HG02763 (cell line): Measurements from ENCODE around the gene RIN1.

Experiments
- ATAC-seq: cut with Tn5 transposase; IDR thresholded peaks from one replicate; pipeline ENCODE4 v1.9.1; 2021; ENCODE audit warnings: mild to moderate bottlenecking, moderate library complexity; ENCODE audit not compliant: unreplicated experiment

The RIN1 gene

GRCh38 chr11:66335531-66336233 lies 552 bp downstream of the RIN1 start:
- ATAC-seq = no peak

- no peak for ATAC-seq
Observed at GRCh38 chr11:66334605-66335442, 1.4 kb downstream of the RIN1 start.

GRCh38 chr11:66333896-66334604 lies 2.2 kb downstream of the RIN1 start:
- no peak for ATAC-seq

- ATAC-seq = no peak
Observed at GRCh38 chr11:66333220-66333877, 2.9 kb downstream of the RIN1 start.

- no peak for ATAC-seq
Observed at GRCh38 chr11:66332371-66333219, 3.6 kb downstream of the RIN1 start.

GRCh38 chr11:66331542-66332370 lies 4.5 kb downstream of the RIN1 start:
- ATAC-seq = no peak

- ATAC-seq = no peak
Observed at GRCh38 chr11:66330931-66331330, 5.3 kb downstream of the RIN1 start.

GRCh38 chr11:66329165-66329673 lies 7.0 kb downstream of the RIN1 start:
- ATAC-seq = no peak

DNA sequence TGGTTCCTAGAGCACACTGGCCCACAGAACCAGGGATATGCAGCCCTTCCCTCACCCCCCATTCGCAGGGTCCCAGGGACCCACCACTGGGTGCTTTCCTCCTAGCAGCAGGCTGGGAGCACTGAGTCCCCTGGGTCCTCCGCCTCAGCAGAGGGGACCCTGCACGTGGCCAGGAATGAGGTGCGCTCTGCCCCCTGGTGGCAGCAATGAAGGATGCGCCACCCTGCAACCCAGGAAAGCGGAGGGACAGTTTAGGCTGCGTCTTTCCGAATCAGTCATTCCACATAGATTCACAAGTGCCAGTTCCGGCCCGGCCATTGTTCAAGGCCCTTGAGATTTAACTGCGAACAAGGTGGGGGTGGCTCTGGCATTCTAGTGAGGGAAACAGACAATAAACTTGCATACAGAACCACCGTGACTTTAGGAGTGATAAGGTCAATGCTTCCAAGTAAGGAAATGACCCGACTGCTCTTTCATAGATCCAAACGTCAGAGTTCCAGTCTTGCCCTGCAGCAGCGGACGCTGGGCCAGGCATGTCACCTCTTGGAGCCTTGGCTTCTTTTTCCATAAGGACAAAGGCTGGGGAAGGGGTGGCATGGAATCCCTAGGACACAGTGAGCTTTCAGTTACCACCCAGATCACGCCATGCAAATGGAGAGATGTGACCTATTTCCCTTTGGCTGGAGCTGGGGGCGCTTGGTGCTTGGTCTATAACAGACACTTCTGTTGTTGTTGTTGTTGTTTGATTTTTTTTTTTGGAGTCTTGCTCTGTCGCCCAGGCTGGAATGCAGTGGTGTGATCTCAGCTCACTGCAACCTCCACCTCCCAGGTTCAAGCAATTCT lies 7.7 kb downstream of the RIN1 start:
- no peak for ATAC-seq

GRCh38 chr11:66328031-66328301 lies 8.3 kb downstream of the RIN1 start:
- no peak for ATAC-seq

DNA sequence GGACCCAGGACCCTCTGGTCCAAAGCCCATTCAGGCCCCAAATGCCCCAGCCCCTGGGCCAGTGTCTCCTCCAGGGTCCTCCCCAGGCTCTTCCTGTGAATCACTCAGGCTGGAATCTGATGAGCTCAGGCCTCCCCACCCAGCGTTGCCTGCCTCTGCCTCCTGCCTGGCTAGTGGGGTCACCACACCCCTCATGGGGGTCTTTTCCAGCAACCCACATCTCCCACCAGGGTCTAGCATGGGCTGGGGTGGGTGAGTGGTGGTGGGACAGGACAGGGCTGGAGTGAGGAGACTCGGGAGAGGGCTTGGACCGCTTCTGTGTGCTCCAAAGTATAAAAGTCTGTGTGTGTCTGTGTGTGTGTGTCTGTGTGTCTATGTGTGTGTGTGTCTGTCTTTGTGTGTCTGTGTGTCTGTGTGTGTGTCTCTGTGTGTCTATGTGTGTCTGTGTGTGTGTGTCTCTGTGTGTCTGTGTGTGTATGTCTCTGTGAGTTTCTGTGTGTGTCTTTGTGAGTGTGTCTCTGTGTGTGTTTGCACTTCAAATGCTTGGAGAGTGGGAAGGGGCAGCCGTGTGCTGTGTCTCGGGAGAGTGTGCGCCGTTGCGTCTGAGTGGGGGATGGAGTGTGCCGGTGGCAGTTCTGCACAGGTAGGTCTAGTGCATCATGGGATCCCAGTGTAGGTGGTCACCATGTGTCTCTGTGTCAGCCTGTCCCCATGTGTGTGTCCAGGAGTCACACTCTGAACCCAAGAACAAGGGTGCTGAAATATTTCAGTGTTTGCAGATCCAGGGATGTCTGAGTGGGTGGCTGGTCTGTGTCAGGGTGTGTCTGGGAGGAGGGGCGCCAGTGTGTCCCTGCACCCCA lies 8.8 kb downstream of the RIN1 start:
- no peak for ATAC-seq

DNA sequence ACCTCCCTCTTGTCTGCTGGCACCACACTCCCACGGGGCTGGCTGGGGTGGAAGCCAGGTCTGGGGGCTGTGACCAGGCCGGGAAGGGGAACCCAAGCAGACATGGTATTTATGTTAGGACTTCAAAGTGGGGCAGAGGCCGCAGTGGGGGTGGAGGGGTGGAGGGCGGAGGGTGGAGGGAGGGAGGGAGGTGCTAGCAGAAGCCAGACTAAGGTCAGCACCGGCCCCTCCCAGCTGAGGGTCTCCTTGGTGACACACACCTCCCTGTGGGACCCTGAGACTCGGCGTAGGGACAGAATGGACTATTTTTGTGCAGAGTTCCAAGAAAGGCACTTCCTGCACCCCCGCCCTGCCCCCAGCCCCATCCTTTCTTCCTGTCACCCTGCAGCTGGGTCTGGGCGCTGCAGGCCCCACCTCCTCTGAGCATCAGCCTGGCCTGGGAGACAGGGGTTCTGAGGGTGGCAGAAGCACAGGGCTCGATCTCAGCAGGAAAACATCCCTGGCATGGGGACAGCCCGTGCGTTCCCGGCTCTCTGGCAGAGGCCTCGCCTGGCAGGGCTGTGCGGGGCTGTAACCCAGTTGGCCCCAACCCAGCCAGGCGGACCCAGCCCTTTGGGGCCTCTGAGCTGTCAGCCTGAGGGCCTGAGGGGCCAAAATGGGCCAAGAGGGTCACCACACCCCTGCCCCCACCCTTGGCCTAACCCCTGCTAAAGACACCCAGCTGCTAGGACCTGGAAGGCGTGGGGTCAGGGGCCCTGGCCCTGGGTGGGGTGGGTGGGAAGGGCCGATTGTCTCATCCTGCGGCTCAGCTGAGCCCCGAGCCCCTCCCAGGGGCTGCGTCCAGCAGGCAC lies 9.7 kb downstream of the RIN1 start:
- no peak for ATAC-seq

GRCh38 chr11:66325263-66325671 lies 11.0 kb downstream of the RIN1 start:
- ATAC-seq = no peak

DNA sequence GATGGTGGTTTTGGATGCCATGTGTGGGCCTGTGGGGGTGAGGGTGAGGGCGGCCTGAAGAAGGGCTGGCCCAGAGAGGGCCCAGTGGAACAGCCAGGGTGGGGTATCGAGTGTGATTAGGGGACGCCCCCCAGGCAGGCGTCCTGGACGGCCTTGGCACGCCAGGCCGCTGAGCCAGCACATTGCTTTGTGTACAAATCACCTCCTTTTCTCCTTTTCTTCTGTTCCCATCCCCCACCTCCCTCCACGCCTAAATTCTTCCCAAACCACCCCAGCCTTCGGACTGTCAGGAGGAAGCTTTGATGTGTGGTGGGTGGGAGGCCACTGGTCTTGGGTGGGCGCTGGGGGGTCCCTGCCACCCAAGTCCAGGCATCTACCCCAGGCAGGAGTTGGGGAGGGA lies 11.6 kb downstream of the RIN1 start:
- ATAC-seq = no peak

DNA sequence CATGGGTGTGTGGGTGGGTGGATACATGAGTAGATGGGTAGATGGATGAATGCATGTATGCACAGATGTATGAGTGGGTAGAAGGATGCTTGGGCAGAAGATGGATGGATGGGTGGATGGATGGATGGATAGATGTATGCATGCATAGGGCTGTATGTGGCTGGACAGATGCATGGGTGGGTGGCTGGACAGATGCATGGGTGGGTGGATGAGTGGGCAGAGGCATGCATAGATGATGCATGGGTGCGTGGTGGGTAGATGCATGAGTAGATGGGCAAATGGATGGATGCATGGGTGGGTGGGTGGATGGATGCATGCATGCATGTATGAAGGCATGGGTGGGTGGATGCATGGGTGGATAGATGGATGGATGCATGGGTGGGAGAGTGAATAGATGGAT lies 12.6 kb downstream of the RIN1 start:
- ATAC-seq = no peak

DNA sequence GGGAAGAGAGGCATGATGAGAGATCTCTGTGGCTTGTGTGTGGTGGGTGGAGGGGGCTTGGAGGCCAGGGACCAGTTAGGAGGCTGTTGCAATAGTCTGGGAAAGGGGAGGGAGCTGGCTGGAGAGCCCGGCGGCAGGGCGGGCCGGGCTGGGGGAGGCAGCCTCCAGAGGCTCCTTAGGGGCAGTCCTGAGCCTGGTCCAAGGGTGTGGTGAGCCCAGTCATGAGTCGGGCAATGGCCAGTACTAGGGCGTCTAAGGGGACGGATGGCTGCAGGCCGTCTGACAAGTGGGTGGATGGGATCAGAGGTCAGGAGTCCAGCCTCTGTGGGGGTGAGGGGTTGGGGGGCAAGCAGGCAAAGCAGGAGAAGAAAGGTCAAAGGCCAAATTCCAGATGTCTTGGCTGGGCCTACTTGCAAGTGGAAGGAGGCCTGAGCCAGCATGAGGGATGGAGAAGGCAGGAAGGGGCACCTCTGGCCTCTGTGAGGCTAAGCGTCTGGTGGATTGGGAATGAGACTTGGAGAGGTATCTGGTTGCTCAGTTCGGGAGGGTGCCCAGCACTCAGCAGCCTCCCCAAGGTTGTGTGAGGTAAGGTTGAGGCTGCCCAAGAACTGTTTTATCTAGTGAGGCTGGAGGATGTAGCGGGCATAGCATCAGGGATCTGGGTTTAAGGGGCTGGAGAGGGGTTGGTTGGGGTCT lies 13.4 kb downstream of the RIN1 start:
- ATAC-seq = no peak
